Smooth muscle cell (in vitro differentiated cells): ENCODE measurements around the gene PROX2. TPM values are rescaled to one million over a fixed set of nuclear protein-coding genes. Genes with fewer than 3 reads are reported as not detected.

Experiments used
- DNase-seq: peaks from one replicate; lab custom pipeline; 2025; ENCODE audit not compliant: unreplicated experiment; lab: John Stamatoyannopoulos, UW
- H2AFZ ChIP-seq: fragments of 200-600 bp; sonication (generic); 2 replicates; pipeline ENCODE4 v1.6.0; 2016; ENCODE audit warnings: antibody characterized with exemption, low read depth, mild to moderate bottlenecking
- H3F3A ChIP-seq: fragments of 200-600 bp; sonication (generic); 2 replicates; pipeline ENCODE4 v1.6.0; 2017; ENCODE audit warnings: antibody characterized with exemption, low read depth
- H3K27ac ChIP-seq: fragments of 200-600 bp; sonication (generic); 2 replicates; pipeline ENCODE4 v1.5.1; 2016; ENCODE audit warnings: low read depth, mild to moderate bottlenecking
- H3K27me3 ChIP-seq: fragments of 200-600 bp; sonication (generic); 2 replicates; pipeline ENCODE4 v1.6.1; 2016; ENCODE audit warnings: low read depth, mild to moderate bottlenecking
- H3K36me3 ChIP-seq: fragments of 200-600 bp; sonication (generic); 2 replicates; pipeline ENCODE4 v1.5.1; 2016; ENCODE audit warnings: low read depth
- H3K4me1 ChIP-seq: fragments of 200-600 bp; sonication (generic); 2 replicates; pipeline ENCODE4 v1.5.1; 2016; ENCODE audit warnings: low read depth
- H3K4me2 ChIP-seq: fragments of 200-600 bp; sonication (generic); 2 replicates; pipeline ENCODE4 v1.6.0; 2016; ENCODE audit warnings: mild to moderate bottlenecking
- H3K4me3 ChIP-seq: fragments of 200-600 bp; sonication (generic); 2 replicates; pipeline ENCODE4 v1.5.1; 2016; ENCODE audit warnings: mild to moderate bottlenecking
- H3K79me2 ChIP-seq: fragments of 200-600 bp; sonication (generic); 2 replicates; pipeline ENCODE4 v1.6.0; 2016; ENCODE audit warnings: low read depth, mild to moderate bottlenecking
- H3K9ac ChIP-seq: fragments of 200-600 bp; sonication (generic); 2 replicates; pipeline ENCODE4 v1.6.0; 2016; ENCODE audit warnings: low read depth
- H3K9me3 ChIP-seq: fragments of 200-600 bp; sonication (generic); replicated peaks from 2 replicates; pipeline ENCODE4 v1.5.1; 2016; ENCODE audit warnings: low read depth
- H4K20me1 ChIP-seq: fragments of 200-600 bp; sonication (generic); 2 replicates; pipeline ENCODE4 v1.6.0; 2016; ENCODE audit warnings: low read depth
- WGBS: methylation state at CpG from one replicate; pipeline ENCODE4 v1.1.7; 2016; ENCODE audit warnings: low lambda C conversion rate; 5-methylcytosine and 5-hydroxymethylcytosine counted together
- polyA plus RNA-seq: library from polyadenylated mRNA; unstranded; fragments of >200 nt; fragmentation: Nextera tagmentation; extraction: Ambion mirVana; gene quantifications from 2 replicates; pipeline ENCODE4 v1.2.1, GENCODE V29; 2016
- total RNA-seq: library from RNA; depleted of rRNA; stranded (reverse); fragments of >200 nt; gene quantifications from 2 replicates; pipeline ENCODE4 v1.2.3, GENCODE V29; 2014
- TF ChIP-seq, protein P1 (sequence below): fragments of 200-600 bp; sonication (generic); IDR thresholded peaks from 2 replicates; pipeline ENCODE4 v1.5.1; 2017; ENCODE audit warnings: borderline replicate concordance, mild to moderate bottlenecking, antibody characterized with exemption; ENCODE audit not compliant: insufficient read depth, poor library complexity, severe bottlenecking

Gene PROX2
- total and polyA plus RNA-seq, 2 experiments from 2014 or later: 0.08 TPM; not detected in 1

DNA sequence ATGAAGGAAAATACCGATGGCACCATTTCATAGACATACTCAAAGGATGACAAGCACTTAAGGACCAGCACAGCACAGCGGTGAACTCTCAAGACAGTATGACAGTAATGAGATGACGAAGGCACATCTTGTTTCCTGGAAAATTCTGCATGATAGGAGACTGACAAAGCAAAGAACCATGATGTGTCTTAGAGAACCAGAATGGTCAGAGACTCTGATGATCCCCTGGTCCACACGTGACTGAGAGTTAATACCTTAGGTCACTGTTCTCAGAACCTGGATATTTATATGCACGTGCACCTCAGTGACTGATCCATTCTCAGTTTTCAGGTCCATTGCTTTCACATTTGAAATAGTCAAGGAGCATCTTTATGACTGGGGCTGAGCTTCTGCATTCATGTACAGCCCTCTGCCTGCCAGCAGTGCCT, 35.3 kb downstream of the PROX2 start:
- H3K4me3 ChIP-seq: no peak overlapping the region
- H3K9me3 ChIP-seq: no peaks in the 10 kb centered on the region
- H3K36me3 ChIP-seq: no peaks in the 10 kb centered on the region
- H3K4me2 ChIP-seq: no peak overlapping the region
- no peak overlapping the region for H3K27ac ChIP-seq
- WGBS: 97% methylated on average over 5 of the region's 5 CpGs
- H3K27me3 ChIP-seq: no peaks in the 10 kb centered on the region
- H4K20me1 ChIP-seq: no peaks in the 10 kb centered on the region
- H3K4me1 ChIP-seq: no peaks in the 10 kb centered on the region
- H3K79me2 ChIP-seq: no peaks in the 10 kb centered on the region
- H3K9ac ChIP-seq: no peak overlapping the region
- TF ChIP-seq, protein P1, sequence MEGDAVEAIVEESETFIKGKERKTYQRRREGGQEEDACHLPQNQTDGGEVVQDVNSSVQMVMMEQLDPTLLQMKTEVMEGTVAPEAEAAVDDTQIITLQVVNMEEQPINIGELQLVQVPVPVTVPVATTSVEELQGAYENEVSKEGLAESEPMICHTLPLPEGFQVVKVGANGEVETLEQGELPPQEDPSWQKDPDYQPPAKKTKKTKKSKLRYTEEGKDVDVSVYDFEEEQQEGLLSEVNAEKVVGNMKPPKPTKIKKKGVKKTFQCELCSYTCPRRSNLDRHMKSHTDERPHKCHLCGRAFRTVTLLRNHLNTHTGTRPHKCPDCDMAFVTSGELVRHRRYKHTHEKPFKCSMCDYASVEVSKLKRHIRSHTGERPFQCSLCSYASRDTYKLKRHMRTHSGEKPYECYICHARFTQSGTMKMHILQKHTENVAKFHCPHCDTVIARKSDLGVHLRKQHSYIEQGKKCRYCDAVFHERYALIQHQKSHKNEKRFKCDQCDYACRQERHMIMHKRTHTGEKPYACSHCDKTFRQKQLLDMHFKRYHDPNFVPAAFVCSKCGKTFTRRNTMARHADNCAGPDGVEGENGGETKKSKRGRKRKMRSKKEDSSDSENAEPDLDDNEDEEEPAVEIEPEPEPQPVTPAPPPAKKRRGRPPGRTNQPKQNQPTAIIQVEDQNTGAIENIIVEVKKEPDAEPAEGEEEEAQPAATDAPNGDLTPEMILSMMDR: no peak
- peaks cover 9% of the 10 kb centered on the region for H3F3A ChIP-seq
- no peak for DNase-seq
- H2AFZ ChIP-seq: no peak overlapping the region

DNA sequence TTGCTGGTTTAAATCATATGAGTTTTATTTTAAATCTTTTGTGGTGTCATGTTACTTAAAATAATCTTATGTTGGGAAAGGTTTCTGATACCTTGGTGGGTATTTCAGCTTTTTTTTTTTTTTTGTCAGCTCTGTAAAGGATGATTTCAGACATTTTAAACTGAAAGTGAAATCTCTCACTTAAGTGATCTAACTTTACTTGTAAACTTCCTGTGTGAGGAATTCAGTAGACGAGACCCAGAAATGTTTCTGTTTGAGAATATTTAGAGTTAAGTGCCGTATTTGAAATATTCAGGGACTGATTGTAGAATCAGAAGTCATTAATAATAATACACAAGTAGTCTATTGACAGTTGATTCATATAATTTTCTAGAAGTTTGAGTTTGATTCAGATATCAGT, 37.8 kb downstream of the PROX2 start:
- TF ChIP-seq, protein P1: no peak
- no peak overlapping the region for H3K27ac ChIP-seq
- H3K79me2 ChIP-seq: no peaks in the 10 kb centered on the region
- no peaks in the 10 kb centered on the region for H3F3A ChIP-seq
- DNase-seq: no peak
- no peak overlapping the region for H2AFZ ChIP-seq
- H3K36me3 ChIP-seq: no peaks in the 10 kb centered on the region
- H3K27me3 ChIP-seq: no peaks in the 10 kb centered on the region
- H3K4me1 ChIP-seq: no peaks in the 10 kb centered on the region
- no peaks in the 10 kb centered on the region for H3K9me3 ChIP-seq
- no peaks in the 10 kb centered on the region for H4K20me1 ChIP-seq
- 57% methylated on average over 2 of the region's 2 CpGs for WGBS
- no peak overlapping the region for H3K4me2 ChIP-seq
- no peak overlapping the region for H3K4me3 ChIP-seq
- no peak overlapping the region for H3K9ac ChIP-seq

DNA sequence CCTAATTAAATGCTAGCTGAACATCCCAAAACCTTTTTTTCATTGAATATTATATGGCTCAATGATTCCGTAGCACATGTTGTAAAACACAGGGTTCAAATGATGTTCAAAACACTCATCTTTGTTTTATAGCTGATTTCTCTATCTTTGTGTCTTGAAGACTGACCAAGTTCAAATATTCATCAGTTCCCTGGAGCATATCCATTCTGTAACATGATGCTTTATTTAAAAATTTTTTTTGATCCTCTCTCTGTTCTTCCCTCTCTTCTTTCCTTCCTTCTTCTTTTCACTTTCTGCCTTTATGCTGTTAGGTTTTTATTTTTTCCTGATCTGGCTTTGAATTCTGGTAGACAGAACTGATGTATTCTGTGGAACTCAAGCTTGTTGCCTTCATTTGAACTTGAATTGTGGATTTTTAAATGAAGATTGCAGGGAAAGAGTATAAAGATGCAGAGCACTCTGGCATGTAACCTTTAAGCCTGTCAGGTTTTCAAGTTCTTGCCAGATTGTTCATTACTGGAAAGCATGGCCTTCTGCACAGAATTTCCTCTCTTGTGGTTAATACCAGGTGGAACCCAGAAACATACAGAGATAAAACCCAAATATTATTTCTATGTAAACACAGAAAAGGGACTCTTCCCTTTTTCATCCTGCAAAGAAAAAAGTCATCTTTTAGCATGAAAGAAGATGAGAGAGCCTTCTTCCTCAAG, 39.5 kb downstream of the PROX2 start:
- H3K9ac ChIP-seq: no peak overlapping the region

More for the DNA sequence above, 39.5 kb downstream of the PROX2 start:
- TF ChIP-seq, protein P1: no peak
- Histone ChIP-seq H3F3A (no peaks in the 10 kb centered on the region), H3K9me3 (no peaks in the 10 kb centered on the region), H4K20me1 (no peaks in the 10 kb centered on the region), H3K79me2 (no peaks in the 10 kb centered on the region), H3K27me3 (no peaks in the 10 kb centered on the region), H2AFZ (no peak overlapping the region), H3K4me1 (no peaks in the 10 kb centered on the region), H3K27ac (peak overlapping the region; percentile 47), H3K4me2 (no peak overlapping the region), H3K36me3 (no peaks in the 10 kb centered on the region), H3K4me3 (no peak overlapping the region)
- 73% methylated on average over 1 of the region's 1 CpG for WGBS
- DNase-seq: no peak
